RWPE1 (cell line): ENCODE measurements around the gene CRY2.
A peak's percentile ranks its signal among the peaks of the same experiment; 100 is the strongest.

ENCODE experiments used
- CTCF ChIA-PET: fragments of 350-600 bp; sonication (Branson Sonifier 250); formaldehyde crosslinking; extraction: SDS; loops from one replicate; lab custom pipeline; 2021; lab: Yijun Ruan, JAX
- POLR2A ChIA-PET: fragments of 400-600 bp; formaldehyde crosslinking; extraction: SDS; loops from one replicate; lab custom pipeline; 2020; ENCODE audit warnings: antibody characterized with exemption; ENCODE audit not compliant: low non-redundant PET; lab: Yijun Ruan, JAX
- DNase-seq: peaks from one replicate; pipeline ENCODE4 v3.0.0; 2012; ENCODE audit warnings: low spot score
- H3K27ac ChIP-seq: fragments of 450-650 bp; 2 replicates; pipeline ENCODE4 v1.5.1; 2017
- TF ChIP-seq, protein P1 (sequence below): fragments of 450-650 bp; conservative IDR thresholded peaks from 2 replicates; pipeline ENCODE4 v1.5.1; 2017; ENCODE audit warnings: low read depth, mild to moderate bottlenecking

Gene CRY2

DNA sequence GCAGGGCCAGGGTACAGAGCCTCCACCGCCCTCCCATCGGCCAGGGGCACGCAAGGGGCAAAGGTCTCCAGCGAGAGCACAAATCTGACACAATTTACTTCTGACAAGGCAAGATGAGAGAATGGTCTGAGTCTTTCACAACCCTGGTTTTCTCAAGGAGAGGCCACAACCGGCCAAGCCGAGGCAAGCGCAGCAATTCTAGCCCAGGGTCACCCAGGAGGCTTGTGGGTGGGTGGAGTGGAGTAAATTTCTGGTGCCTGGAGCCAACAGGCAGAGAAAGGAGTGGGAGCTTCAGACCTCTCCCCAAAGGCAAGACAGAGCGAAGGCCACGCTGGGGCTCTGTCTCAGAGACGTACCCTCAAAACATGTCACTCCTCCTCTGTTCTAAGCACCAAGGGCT, 84.5 kb downstream of the CRY2 start:
- TF ChIP-seq, protein P1, sequence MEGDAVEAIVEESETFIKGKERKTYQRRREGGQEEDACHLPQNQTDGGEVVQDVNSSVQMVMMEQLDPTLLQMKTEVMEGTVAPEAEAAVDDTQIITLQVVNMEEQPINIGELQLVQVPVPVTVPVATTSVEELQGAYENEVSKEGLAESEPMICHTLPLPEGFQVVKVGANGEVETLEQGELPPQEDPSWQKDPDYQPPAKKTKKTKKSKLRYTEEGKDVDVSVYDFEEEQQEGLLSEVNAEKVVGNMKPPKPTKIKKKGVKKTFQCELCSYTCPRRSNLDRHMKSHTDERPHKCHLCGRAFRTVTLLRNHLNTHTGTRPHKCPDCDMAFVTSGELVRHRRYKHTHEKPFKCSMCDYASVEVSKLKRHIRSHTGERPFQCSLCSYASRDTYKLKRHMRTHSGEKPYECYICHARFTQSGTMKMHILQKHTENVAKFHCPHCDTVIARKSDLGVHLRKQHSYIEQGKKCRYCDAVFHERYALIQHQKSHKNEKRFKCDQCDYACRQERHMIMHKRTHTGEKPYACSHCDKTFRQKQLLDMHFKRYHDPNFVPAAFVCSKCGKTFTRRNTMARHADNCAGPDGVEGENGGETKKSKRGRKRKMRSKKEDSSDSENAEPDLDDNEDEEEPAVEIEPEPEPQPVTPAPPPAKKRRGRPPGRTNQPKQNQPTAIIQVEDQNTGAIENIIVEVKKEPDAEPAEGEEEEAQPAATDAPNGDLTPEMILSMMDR, result no peak
- H3K27ac ChIP-seq, result peak overlapping the region; percentile 100
- ChIA-PET CTCF (interaction anchor here (0.5 kb wide), 1 partner anchor 1375 kb away, joined by 3 read pairs; no protein-coding TSS in a partner anchor), POLR2A (interaction anchor here (1.0 kb wide), 1 partner anchor 10 kb away, joined by 4 read pairs; the partner anchor contains the start of gene LARGE2)
- no peak for DNase-seq

DNA sequence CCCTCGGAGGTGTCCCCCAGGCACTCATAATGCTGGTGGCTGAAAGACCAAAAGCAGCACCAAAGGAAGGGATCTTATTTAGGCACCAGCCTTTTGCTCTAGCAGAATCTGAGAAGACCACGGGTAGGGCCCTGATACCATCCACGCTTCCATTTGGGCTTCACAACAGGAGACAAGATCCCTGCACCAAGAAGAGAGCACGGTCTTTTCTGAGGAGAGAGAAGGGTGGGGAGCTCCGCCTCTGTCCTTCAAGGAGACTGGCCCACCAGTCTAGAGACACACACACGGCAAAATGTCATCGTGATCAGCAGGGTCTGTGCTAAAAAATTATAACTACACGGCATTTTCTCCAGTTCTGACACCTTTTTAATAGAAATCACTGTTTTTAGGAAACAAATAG, 84.9 kb downstream of the CRY2 start:
- ChIA-PET CTCF (interaction anchor here (0.5 to 0.6 kb wide), 2 partner anchors 432 to 1375 kb away, joined by 3 read pairs; no protein-coding TSS in a partner anchor), POLR2A (no interaction called here)
- TF ChIP-seq, protein P1, result no peak
- DNase-seq, result no peak
- H3K27ac ChIP-seq, result peak overlapping the region; percentile 100
